CD4-positive, alpha-beta T cell treated with Interleukin-10 for 1 hour (primary cell): Measurements from ENCODE around the gene COX18.

Experiments
- DNase-seq: peaks from one replicate; pipeline ENCODE4 v3.0.0-alpha.2; 2020

COX18 gene

DNA sequence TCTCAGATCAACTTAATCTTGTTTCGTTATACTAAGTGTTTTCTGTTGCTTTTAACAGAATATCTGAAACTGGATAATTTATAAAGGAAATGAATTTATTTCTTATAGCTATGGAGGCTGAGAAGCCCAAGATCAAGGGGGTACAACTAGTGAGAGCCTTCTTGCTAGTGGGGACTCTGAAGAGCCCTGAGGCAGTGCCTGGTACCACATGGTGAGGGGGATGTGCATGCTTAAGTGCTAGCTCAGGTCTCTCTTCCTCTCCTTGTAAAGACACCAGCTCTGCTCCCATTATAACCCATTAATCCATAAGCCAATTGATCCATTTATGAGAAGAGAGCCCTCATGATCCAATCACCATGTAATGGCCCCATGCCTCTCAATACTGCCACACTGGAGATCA is 17.9 kb downstream of the COX18 start:
- DNase-seq: no peak

DNA sequence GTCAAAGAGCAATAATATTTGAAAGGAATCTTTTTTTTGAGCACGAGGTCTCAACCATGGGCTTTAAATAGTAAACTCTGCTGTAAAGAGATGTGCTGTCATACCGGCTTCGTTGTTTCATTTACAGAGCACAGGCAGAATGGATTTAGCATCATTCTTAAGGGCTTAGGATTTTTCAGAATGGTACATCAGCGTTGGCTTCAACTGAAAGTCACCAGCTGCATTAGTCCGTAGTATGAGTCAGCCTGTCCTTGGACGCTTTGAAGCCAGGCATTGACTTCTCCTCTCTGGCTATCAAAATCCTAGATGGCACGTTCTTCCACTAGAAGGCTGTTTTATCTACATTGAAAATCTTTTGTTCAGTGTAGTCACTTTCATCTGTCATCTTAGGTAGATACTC is 23.6 kb downstream of the COX18 start:
- DNase-seq: no peak

DNA sequence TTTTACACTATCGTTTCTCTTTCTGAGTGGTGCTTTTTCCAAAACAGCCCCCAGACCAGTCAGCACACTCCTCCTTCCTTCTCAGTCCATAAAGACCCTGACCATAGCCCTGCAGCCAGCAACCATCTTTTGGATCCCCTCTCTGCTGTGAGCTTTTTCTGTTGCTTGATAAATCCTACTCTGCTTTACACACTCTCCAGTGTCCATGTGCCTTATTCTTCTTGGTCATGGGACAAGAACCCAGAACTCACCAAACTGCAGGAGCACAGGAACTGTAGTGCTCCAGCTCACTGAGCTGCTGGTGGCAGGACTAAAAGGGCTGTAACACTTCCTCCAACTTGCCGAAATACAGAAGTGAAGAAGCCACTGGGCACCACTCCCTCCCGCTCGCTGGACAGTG is 32.5 kb downstream of the COX18 start:
- no peak for DNase-seq

DNA sequence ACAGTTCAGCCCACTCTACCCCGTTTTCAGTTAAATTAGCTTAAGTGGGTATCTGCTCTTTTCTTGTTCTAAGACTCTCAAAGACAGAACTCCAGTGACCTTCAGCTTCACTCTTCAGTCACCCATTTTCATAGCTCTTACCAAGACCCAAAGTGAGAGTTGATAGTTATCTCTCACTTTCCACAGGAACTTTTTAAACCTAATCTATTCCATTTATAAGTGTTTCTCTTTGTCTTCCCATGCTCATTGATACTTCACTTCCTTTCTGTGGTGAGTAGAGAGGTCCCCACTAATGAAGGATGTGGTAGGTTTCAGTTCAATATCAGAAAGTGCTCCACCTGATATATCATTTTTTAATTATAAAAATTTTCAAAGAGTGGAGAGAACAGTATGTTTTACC is 33.4 kb downstream of the COX18 start:
- no peak for DNase-seq

DNA sequence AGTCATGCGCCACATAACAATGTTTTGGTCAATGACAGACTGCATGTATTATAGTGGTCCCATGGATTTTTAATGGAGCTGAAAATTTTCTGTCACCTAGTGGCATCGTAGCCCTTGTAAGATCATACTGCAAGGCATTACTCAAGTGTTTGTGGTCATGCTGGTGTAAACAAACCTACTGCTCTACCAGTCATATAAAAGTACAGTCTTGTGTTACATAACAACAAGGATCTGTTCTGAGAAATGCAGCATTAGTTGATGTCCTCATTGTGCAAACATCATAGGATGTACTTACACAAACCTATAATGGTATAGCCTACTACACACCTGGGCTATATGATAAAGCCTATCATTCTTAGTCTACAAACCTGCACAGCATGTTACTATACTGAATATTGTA is 34.6 kb downstream of the COX18 start:
- DNase-seq: no peak

DNA sequence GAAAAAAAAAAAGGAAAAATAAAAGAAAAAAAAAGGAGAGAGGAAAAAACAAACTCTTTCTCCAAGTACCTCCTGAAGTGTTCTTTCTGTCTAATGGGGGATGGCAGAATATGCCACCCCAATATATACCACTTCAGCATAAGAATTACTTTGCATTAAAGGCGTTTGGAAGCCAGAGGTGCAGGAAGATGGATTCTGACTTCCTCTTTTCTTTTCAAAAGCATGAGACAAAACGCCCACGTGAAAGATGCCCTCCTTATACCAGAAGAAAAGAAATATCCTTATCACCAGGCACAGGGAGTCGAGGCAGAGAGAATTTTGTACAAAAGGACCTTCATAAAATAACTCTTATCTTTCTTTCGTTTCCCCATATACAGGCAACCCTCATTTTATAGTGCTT is 40.9 kb downstream of the COX18 start:
- no peak for DNase-seq

DNA sequence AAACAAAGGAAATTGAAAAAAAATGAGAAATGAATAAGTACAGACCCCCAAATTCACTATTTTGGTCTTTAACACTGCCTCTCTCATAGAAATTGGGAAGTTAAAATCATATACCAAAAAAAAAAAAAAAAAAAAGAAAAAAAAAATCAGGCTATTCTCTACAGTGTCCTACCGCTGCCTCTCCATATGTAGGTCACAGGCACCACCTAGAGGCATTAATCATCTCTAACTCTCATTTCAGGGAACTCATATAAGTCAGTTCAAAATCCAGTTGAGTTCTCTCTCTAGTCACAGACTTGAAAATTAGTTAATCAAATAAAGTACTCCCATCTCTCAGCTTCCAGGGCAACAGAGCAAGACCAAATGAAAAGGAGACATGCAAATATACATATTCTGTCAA is 47.9 kb downstream of the COX18 start:
- DNase-seq: no peak

DNA sequence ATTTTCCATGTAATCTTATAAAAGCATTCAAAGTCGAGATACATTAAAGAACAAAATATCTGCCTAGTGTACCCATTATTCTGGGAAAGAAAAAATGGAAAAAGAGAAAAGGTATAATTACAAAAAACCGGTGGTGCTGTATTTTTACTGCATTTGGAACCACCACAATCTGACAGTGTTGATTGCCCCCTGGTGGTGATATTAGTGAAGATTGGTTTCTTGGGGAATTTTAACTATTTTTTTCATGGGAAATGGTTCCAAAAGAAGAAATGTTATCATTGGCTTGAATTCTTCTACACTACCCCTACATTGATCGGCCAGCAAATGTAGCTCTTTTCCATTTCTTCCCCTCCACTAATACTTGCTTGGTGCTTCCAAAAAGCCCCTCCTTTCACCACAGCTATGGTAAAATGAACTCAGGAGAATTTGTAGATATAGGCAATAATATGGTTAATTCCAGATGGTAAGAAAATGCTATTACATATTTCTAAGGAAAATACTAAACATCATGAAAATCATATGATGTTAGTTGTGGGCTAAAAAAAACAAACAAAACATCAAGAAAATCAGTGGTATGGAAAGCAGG is 50.0 kb downstream of the COX18 start:
- DNase-seq: peak; percentile 41

DNA sequence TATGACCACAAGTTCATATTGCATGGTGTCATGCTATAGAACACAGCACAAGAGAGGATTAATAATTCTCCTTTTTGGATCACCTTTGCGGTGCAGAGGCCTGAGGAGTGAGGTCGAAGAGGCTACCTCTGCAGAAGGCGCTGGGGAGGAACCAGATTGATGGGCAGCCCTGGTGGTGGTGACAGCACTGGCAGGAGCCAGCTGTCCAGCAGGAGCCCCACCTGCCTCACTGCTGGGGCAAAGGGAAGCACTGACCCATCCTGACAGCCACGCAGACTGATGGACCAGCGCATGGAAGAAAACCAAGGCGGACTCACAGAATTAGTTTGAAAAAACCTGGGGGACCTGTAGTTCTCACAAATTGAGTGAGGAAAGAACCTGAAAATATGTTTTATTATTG is 50.9 kb downstream of the COX18 start:
- no peak for DNase-seq

DNA sequence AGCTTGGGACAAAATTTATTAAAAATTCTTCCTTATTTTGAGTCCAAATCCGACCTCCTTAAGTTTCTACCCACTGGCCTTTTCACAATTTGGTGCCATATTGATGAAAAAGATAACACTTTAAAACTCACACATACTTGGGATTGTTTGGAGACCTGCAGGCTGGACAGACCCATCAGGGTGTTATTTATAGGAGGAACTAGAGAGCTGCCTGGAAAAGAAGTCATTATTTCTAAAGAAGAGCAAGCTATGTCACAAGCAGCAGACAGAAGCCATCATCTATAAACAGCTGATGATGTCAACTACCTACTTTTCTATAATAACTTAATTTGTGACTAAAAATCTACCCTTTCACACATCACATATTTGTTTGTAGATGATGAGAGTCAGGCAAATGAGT is 56.2 kb downstream of the COX18 start:
- DNase-seq: no peak

DNA sequence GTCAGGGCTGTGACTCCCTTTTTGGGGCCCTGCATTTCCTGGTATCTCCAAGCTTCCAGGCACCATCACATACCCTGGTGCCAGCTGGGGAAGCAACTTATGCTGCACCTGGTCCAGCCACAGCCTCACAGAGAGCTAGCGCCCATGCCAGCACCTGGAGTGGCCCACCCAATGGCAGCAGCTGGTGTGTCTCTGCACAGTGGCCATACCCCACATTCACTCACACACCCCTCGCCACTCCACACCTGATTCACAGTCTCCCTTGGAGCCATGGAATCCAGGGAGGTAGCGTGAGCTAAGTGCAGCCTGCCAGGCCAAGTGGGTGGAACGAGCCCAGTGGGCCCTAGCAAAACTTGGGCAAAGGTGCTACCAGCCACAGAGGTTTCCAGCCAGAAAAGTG is 56.8 kb downstream of the COX18 start:
- DNase-seq: no peak

DNA sequence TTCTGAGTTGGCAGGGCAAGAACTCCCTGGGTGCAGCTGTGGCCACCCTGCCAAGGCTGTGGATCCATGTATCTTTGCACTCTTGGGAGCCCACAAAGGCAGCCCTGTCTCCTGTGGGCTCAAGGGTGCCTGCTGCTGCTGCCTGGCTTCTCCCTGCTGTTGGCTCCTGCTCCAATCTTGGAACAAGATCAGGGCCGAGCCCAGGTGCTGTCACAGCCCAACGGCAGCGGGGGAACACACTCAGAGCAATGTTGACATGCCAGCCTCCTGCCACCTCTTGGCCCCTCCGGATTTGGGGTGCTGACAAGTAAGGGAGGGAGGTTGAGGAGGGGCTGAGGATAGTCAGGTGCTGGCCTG is 57.9 kb downstream of the COX18 start:
- no peak for DNase-seq

DNA sequence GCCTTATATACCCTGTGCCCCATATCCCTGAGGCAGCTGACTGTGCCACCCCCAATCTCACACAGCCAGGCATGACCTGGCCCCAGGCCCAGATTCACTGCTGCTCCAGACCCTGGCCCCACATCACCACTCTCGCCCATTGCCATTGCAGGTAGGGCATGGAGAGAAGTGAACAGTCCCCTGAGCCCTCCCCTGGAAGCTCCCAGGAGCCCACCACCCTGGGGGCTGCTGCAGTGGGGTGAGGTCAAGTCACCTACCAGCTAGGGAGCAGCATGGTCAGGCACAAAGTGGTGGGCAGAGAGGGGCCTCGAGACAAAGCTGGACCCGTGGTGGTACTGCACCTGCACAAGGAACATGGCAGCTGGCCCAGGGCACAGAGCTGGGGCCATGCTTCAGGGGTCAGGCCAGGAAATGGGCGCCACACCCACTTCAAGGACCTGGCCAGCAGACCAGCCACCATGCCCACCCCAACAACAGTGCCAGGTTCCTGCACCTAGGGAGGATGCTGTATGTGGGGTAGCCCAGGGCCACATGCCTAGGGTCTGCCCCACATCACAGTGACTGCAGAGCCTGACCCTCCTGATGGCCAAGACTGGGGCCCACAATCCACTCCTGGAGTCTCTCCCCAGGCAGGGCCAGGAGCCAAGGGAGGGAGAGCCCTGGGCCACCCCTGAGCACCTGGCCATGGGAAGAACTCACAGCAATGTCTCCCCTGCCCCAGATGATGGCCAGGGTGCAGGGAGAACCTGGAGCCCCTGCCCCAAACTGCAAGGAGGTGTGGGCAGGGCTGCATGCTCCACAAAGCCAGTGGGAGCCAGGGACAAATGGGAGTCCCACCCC is 58.5 kb downstream of the COX18 start:
- no peak for DNase-seq

DNA sequence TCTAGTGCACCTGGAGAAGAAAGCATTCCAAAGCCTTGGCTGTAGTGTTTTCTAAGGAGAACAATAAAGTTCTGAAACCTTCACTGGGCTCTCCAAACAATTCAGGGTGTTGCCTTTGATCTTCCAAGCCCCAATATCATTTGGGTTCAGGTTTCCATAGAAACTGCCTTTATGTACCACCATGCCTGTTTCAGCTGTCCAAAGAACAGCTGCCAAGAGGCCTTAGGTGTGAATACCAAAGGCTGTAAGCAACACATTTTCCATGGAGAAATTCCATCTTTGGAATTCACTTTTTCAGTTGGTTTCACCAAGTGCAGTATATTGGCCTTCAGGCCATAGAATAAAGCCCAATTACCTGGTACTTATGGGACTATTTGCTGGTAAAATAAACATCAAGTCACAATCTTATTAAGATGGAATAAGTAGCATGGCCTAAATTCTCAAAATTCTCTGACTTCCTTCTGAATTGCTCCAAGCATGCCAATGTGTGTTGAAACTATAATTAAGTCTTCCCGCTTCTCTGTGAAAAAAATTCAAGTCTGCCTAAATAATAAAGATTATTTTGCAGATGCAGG is 61.9 kb downstream of the COX18 start:
- no peak for DNase-seq

DNA sequence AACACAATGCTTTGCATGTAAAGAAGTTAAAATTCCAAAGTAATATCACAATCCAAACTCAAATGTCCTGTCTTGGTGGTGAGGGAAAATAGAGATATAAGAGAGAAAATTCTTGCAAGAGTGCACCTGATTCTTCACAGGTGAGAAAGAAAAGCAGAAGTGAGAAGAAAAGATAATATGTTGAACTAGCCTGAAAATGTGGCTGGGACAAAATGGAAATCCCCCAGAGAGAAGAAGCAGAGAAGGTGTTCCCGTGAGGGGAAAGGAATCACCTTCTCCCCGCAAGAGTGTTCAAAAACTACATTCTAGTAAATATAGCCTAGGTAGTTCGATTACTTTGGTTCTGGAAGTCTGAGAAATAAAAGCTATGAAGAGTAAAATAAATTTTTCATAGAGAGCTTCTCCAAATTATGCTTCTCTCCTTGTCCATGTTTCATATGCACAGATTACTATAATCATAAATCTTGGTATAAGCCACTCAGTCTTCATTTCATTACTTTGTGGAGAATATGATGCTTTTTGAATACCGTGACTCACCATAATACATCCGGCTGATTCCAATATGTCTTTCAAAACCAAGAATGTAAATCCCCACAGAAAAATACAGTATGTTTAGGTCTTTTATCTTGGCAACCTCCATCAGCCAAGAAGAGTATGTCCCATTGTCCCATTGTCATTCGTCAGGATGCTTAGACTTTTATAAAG is 63.1 kb downstream of the COX18 start:
- no peak for DNase-seq

DNA sequence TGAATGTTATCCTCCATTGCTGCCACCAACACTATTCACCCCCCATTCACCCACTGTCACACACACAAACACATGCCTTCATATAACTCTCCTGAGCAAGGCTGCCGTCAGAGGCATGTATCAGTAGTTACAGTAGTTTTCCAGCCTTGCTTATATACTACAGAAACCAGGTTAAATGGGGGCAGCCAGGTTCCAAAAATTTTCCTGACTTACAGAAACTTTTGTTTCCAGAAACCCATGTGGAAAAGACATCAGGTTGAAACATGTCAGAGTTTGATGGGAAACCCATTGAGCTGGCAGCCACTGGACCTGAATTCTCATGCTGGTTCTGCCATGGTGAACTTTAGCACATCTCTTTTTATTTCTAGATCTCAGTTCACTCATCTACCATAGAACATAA is 64.0 kb downstream of the COX18 start:
- DNase-seq: no peak
